Limb (tissue), 2 donors: ENCODE data around the gene SPDEF.

ENCODE experiments used
- DNase-seq, 2 donors: peaks; one replicate each; pipeline ENCODE4 v3.0.0-alpha.2; 2016; ENCODE audit errors: extremely low spot score in 2 of 2

SPDEF gene

DNA sequence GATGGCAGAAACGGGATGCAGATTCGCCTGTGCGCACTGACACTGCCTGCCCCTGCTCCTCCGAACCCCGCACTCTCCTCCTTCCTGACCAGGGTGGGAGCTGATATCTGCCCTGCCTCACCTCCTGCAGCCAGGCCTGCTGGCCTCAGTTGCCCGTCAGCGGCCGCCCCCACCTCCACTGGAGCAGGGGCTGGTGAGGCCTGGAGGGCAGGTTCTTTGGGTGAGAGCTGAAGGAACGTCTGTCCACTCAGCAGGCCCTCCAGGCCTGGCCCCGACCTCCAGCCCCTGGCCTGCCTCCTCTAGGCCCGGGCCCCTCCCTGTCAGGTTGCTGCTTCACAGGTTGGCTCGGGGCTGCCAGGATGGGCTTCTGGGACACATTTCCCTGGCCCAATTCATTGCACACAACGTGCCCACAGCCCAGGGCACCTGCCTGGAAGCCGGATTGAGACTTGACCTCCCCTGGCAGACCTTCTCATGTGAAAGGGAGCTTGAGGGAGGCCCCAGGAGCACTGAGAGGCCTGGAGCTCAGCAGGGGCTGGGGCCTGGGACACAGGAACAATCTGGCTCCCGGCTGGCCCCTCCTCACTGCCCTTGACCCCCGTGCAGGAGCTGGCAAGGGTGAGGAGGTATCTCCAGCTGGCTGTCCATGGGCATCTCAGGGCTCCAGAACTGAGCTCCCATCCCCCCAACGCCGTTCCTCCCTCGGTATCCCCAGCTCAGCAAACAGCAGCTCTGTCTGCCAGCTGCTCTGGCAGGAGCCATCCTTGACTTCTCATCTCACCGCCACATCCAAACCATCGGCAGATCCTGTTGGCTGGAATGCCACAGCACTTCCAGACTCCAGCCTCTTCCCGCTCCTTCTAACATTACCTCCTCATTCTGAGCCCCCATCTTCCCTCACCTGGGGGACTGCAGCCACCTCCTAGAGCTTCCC, 39.5 kb downstream of the SPDEF start:
- DNase-seq, result peak in 1 of 2 donors; percentile 21

DNA sequence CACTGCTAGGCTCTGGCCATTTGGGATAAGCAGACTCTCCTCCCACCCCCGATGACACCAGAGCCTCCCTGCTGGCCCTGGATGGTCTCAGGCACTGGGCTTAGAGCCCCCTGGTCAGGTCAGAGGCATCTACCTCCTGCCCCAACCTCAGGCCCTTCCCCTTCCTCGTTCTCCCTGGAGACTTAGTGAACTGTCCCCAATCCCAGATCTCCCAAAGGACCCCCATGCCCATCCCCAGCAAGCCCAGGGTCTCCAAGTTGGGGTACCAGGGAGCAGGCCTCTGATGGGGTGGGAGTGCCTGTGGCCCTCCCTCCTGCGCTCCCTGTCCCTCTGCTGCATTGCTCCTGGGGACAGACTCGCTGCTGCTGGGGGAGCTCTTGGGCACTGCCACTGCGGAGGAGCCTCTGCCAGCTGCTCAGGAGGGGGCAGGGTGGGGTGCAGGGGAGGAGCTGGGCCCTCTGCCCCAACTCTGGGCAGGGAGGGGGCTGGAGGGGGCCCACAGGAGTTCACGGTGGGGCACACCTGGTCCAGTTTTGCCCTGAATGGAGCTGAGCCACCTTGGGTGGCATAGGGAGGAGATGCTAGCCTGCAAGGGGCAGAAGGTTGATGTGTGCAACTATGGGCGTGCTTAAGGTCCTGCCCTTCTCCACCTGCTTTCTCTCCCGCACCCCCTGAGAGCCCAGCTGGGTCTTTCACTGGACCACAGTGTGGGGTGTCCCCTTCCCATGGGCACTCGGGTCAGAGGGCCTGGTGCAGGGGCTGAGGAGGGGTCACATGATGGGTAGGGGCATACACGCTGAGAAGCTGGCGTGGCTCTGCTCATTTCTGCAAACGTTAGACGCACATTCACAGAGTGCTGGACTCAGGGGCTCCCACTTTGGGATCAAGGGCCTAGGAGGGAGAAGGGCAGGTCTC, 40.4 kb downstream of the SPDEF start:
- no peak for DNase-seq

DNA sequence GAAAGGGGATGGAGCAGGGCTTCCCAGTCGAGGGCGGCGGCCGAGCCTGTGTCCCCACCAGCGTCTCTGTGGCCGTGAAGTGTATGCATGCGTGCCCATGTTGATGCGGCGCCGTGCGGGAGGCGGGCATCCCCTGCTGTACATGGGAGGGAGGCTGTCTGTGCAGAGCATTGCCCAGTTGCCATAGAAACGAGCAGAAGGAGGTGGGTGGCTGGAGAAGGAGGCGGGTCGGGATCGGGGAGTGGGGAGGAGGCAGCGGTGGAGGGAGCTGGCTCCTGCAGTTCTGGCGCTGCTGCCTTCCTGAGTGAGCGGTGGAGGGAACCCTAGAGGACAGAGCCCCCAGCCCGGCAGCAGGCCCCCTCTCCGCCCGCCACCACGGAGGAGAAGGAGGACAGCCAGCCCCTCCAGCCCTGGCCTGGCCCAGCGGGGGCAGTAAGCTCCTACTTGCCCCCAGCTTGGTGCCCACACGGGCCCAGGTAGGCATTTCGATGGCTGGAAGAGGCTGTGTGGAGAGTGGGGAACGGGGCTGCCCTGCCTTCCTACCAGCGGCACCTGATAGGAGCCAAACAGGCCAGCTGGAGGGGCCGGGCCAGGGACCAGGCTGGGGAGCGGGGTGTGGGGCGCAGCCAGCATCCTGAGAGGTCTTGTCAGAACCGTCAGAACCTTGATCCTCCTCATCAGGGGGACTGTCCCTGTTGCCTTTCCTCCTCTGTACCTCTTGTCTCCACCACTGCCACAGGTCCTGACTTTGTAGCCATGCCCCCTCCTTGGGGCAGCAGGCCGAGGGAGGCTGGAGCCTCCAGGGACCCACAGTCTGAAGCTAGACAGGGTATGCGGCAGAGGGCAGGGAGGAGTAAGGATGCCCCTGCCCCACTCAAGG, 41.3 kb downstream of the SPDEF start:
- DNase-seq, result peak; percentile 84

DNA sequence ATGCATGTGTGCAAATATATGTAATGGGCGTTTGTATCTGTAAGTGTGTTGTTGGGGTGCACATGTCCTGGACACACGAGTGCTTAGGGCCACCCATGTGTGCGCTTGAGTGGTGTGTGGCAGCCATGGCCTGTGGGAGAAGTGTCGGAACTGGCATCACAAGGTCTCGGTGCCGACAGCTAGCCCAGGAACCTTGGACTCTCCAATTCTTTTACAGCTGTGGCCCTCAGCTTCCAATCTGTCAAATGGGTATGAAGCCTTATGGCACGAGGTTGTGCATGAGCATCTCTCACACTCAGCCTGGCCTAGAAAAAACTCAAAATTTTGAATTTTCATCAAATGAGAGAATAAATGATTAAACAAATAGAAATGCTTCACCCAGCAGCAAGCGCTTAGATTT, 42.0 kb downstream of the SPDEF start:
- no peak for DNase-seq

DNA sequence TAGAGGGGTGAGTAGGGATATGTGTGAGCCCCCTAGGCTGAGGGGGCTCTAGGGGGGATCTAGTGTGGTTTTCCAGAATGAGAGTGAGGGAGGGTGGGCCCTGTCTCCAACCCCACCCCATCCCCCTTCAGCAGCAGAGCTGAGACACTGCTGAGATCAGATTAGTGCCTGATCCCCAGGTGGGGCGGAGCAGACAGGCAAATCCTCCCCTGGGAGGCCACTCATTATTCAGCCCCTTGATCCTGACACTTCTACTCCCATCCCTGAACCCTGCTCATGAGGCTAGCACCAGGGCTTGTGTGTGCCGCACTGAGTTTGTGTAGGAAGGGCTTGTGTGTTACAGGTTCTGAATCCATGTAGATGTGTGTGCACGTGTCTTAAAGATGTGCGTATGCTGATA, 42.5 kb downstream of the SPDEF start:
- no peak for DNase-seq

DNA sequence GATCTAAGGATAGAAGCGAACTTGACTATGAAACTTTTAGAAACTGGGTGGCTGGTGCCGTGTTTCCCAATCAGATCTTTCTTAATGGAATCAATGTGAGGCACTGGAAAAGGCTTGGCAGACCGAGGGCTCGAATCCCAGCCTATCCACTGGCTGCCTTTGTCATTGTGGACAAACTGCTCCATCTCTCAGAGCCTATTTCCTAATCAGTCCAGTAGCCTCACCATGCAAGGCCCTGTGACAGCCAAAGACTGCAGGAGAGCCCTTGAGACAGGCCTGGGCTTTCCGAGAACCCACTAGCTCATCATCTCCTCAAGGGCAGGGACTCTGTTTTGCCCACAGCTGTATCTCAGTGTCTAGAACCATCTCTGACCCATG, 43.4 kb downstream of the SPDEF start:
- no peak for DNase-seq

DNA sequence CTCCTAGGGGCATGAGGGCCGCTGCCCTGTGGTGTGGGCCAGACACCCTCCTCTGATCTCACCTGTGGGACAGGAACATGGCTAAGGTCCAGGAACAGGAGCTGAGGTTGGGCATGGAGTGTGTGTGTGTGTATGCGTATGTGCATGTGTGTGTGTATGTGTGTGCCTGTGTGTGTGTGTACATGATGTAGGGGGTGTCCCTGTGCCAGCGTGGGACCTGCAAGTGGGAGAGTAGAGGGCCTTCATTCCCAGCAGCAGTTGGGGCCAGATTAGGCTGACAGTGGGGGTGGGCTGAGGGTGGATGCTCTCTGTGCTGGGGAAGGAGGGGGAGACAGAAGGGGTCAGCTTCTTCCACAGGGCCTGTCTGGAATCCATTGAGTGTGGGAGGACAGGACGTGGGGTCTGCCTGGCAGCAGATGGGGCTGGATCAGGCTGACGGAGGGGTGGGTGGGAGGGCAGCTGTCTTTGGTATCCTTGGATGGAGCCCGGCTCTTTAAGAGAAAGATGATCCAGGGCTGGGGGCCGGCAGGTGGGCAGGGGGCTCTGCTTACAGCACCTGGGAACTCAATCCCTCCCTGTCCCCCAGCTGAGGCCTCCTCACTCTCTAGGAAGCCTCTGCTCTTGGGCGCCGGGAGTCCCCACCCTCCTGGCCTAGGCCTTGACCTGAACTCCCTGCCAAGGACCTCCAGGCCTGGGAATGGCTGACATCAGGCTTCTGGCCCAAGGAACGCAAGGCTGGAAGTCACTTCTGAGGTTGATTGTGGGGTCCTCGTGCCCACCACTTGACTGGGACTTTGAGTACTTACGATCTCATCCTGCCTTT, 44.0 kb downstream of the SPDEF start:
- DNase-seq, result no peak

DNA sequence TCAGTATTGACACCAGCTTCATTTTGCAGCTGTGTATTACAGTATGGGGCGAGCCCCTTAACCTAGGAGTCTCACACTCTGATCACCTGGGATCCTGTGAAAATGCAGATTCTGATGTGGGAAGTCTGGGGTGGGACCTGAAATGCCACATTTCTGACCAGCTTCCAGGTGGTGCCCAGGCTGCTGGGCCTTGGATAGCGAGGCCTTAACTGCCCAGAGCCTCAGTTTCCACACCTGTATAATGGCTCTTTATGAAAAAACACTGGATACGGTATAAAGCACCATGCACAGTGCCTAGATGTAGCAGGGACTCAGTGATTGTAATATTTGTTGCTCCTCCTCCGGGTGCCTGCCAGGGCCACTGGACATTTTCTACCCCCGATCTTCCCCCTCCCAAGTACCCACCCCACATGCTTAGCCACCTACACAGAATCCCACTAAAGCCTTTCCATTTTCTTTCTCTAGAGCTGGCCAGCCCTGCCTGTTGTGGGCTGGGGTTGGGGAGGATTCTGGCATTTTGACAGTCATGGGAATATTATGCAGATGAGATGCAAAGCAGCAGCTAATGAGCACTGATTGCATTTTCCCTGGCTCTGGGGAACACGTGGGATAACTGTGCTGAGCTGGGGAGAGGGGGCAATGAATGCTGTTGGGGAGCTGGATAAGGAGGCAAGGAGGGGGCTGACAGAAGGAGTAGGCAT, 44.8 kb downstream of the SPDEF start:
- no peak for DNase-seq

DNA sequence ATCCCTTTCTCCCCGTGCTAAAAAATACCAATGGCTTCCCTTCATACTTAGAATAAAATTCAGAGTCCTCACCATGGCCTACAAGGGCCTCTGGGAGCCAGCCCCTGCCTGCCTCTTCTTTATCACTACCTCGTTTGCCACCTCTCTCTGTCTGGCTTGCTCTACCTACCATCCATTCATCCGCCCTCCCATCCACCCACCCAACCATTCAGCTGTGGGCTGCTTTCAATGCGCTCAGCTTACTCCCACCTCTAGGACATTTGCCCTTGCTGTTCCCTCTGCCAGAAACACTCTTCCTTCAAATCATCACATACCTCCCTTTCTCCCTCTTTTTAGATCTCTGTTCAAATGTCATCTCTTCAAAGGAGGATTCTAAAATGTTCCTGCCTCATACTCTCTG, 45.8 kb downstream of the SPDEF start:
- DNase-seq, result no peak

DNA sequence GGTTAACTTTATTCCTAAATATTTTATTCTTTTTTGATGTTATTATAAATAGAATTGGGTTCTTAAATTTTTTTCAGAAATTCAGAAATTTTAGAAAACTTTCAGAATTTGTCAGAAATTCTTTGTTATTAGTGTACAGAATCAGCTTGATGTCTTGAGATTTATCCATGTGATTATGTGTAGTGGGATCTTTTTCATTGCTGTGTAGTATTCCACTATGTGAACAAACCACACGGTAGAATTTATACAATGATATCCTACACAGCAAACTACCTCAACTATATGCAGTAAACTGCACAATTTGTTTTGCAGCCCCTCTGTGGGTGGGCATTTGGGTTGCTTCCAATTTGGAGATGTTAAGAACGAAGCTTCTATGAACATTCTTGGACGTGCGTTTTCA, 46.3 kb downstream of the SPDEF start:
- no peak for DNase-seq

DNA sequence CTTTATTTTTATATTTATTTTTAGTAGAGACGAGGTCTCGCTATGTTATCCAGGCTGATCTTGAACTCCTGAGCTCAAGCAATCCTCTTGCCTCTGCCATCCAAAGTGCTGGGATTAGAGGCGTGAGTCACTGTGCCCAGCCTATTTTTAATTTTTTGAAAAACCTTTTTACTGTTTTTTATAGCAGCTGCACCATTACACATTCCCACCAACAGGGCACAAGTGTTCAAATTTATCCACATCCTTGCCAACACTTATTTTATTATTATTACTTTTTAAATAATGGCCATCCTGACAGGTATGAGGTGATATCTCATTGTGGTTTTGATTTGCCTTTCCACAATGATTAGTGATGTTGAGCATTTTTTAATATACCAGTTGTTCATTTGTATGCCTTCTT, 47.7 kb downstream of the SPDEF start:
- no peak for DNase-seq

DNA sequence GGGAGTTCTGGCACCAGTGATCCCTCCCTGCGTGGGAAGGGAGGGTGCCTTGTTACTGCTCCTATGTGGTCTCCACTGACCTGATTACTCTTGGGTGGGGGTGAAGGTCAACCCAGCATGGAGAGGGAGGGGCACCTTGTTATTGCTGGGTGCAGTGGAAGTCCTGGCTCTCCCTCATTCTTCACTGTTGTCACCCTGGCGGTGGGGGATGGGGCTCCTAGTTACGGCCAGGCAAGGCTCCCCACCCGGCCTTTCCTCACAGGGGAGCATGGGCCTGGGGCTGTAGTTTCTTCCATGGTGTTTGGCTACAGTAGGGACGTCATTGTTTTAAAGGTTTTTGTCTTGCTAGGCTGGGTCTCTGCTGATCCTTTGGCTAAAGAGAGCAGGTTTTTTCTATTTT, 49.4 kb downstream of the SPDEF start:
- no peak for DNase-seq

DNA sequence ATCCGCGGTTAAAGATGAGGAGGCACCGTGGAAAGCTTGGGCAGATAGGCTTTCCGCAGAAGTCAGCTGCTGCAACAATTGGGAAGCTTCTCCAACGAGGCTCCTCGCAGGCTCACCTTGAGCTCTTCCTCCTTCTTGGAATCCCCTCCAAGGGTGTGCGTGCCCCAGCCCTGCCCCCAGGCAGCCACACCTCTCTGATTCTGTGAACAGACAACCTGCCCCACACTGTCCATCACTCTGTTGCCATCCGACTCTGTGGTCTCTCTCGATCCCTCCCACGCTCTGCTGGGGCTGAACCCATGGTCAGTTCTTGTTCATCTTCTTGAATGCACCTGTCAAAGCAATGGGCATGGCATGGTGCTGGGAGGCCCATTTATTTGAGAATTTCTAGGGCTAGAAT, 58.7 kb downstream of the SPDEF start:
- DNase-seq, result no peak

DNA sequence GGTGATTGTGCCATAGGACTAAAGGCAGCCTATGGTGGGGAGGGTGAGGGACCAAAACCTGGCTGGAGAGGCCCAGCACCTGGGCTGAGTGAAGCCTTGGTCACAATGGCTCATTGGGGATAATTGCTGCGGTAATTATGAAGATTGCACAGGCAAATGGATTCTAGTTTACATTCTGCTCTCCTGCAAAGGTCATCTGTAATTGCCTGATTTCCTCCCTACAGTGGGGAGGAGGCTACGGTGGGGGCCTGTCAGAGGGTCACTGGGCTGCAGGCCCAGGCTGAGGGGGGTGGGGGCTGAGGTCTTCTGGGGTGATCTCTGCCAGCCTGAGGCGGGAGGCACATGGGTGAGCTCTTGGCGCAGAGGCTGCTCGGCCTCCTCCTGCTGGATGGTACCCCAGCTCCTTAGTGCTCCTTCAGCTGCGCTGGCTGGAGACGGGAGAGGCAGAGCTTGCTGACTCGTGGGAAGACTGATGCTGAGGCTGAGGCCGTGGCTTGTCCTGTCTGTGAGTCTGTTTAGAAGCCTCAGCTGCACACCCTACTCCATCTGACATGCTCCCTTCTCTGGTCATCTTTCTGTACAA, 59.9 kb downstream of the SPDEF start:
- no peak for DNase-seq

DNA sequence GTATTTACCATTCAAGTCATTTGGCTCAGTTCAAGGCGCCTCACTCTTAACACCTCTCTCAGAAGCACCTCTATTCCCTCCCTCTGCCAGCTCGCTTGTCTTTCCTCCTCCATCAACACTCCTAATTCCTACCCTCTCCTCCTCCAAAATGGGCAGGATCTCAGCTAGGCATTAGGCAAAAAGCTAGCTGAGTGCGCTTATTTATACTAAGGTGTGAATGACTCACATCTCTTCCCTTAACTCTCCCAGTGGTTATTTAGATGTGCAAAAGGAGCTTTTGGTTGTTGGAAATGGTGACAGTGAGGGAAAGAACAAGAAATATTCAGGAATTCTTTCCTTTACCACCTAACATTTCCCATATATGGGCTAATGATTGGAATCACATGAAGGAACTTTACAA, 61.2 kb downstream of the SPDEF start:
- no peak for DNase-seq

DNA sequence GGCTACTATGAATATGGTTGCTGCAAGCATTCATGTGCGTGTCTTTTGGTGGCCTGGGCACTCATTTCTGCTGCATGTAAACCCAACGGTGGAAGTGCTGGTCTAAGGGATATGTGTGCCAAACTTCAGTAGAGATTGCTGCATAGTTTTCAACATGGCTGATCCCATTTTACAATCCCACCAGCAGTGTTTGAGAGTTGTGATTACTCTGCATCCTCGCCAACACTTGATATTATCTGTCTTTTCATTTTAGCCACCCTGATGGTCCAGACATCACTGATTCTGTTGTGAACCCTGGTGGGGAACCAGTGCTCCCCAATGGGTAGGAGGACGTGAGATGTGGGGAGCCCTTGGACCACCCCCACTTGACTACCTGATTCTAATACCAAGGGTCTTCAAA, 62.8 kb downstream of the SPDEF start:
- DNase-seq, result no peak

DNA sequence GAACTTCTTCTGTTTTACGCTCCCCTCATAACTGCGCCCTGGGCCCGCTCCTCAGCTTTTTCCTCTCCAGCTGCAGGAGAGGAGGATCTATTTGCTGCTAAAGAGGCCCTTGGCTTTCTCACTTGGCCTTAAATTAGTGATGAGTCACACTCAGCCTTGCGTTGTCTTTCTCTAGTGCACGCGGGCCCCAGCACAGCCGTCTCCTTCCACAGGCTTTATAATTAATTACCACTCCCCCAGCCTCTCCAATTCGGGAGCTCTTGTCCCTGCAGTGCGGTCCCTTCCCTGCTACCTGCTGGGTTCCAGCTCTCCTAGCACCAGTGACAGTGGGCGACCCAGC, 65.1 kb downstream of the SPDEF start:
- DNase-seq, result no peak

DNA sequence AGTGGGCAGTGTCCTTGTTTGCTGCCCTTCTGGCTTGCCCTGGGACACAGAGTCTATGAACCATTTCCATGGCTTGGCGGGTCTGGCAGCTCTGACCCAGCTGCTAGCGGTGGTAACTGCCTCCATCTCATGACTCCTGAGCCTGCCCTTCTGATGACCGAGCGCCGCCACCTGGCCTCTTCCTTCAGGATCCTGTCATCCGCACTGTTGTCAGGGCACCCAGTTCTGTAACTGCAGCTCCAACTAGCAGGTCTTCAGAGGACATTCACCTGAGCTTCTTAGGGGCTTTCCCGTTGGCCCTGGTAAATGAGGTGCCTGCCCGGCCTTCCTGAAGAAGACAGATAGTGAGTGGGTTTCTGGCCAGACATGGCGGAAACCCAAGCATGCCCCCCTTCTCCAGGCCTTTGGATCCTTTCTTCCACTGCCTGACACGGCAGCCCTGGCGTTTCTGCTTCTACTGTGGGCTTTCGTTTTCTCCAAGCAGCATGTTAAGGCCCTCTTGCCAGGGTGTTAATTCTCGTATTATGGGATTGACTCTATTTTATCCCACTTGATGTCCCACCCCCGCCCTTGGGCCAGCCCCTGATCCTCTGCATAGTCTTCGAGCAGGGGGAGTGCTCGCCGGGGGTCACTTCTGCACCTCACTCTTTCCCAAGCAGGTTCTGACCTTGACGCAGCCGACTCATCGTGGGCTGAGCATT, 65.6 kb downstream of the SPDEF start:
- DNase-seq, result no peak

DNA sequence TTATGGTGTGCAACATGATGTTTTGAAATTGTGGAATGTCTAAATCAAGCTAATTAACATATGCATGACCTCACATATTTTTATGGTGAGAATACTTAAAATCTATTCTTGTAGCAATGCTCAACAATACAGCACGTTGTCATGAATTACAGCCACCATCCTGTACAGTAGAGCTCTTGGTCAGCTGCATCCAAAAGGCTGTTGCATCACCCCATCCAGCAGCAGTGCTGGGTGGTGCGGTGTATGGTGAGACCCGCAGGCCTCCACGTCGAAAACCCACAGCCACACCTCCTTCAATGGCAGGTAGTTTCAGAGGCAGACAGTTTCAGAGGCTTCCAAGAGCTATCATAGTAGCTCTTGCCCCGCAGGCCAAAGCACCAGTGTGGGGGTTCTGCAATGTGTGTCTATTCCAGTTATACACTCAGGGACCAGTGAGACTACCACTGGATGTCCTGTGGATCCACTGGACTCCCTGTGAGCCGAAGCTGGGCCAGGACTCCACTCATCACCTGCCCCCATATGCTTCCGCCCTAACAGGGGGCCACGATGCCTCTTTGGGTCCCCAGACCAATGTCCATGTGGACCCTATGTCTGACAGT, 66.8 kb downstream of the SPDEF start:
- no peak for DNase-seq
